Frontal cortex (tissue), 4 donors: ENCODE measurements around the gene MLLT3. TPM values are rescaled to one million over a fixed set of nuclear protein-coding genes. Genes with fewer than 3 reads are reported as not detected.

Experiments
- DNase-seq, 2 donors: peaks; one replicate each; pipeline ENCODE4 v3.0.0; 2012; ENCODE audit warnings: low spot score in 2 of 2
- FAIRE-seq: peaks from 2 replicates; lab custom pipeline; 2012; peaks lifted over from hg19 to GRCh38; lab: Jason Lieb, UNC
- total RNA-seq: library from RNA; depleted of rRNA; stranded (reverse); fragments of >200 nt; gene quantifications from one replicate; pipeline ENCODE4 v1.2.3, GENCODE V29; 2014
- donor health status: control.
- donor health status: control.
- donor health status: control.

The MLLT3 gene
- total RNA-seq, 1 donor from 2014 or later = 125 TPM

DNA sequence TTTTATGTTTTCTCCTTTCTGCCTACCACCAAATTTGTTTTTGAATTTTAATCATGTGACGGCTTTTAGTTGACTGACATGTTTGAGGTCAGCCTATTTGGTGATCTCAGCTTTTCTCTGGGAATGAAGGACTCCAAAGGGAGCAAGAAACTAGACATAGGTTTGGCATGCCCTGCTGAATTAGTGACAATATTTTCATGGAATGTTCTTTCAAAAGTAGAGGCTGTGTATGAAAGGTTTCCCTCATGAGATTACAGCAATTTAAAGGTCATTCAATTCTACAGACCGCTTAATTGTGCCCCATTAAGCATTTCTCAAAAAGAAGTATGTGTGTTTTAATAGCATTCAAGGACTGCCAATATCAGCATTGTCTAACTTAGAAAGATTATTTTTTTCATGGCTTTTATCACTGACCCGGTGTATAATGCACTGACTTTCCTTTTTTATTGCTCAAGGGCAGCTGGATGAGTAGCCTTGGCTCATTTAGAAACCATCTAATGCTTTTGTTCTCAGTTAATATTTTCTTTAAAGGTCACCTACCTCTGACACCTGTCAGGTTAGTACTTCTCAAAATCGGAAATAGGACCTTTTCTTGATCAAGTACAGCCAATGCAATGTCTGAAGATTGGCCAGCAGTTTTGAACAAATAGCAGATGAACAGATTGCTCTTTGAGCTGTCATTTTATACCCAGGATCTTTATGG is 8.1 kb upstream of the MLLT3 start:
- FAIRE-seq = no peak

DNA sequence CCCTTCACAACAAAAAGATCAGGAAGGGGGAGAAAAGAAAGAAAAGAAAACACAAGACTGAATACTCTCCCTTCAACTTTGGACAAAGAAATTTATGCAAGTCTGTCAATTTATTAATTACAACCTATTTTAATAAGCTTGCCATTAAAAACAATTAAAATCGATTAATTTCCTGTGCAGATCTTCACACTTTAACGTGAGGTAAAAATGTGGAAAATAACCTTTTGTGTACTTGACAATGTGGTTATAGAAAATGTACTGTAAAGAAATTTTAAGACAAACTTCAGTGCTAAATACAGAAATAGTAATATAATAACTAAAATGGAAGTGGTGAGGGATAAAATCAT is 2.7 kb upstream of the MLLT3 start:
- FAIRE-seq (peak; percentile 70), DNase-seq (no peak)

More for the DNA sequence above, 8.1 kb upstream of the MLLT3 start:
- no peak for DNase-seq

DNA sequence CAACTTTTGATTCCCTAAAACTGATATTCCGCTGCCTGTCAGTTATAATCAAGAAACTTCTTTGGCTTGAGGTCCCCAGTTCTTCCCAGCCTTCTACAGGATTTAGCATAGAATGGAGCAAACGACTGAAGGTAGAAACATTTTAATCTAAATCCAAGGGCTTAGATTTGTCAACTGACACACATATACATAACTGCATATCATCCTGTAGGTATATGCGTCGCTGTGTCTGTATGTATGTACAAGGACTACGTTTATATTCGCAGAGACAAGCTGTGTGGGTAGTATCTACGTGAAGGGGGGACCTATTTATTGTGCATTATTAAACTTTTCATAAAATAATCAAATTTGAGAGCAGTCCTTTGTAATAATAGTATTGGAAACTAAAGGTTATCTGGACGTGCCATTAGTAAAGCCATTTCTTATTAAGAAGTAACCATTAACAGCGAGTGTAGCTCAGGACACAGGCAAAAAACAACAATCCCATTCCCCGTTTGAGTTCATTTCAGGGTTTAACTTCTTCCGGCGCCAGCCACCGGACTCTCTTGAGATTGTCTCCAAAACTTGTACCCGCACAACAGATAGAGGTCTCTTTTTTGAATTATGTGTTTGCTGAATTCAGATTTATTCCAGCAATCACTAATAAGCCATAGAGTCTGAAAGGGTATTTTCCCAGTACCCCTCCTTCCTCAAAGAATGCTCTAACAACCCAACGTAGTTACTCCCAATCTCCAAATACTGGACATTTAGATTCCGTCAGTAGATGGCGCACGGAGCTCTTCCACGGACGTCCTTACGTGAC is 2.1 kb upstream of the MLLT3 start:
- DNase-seq (peak; percentile 48 to 52), FAIRE-seq (no peak)

DNA sequence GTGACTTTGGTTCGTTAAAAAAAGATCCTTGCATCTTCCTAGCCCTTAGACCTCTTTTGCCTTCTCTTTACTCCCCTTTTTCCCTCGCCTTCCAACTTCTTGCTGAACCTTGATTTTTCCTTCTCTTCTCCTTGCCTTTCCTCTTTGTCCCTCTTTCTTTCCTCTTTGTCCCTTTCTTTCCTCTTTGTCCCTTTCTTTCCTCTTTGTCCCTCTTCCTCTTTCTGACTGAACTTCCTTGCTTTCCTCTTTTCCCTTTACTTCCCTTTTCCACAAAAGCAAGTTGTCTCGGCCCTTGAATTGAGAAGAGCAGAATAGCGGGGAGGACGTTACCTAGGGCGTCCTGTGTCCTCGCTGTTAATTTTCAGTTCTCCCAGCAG is 1.4 kb upstream of the MLLT3 start:
- DNase-seq = no peak
- FAIRE-seq = no peak

DNA sequence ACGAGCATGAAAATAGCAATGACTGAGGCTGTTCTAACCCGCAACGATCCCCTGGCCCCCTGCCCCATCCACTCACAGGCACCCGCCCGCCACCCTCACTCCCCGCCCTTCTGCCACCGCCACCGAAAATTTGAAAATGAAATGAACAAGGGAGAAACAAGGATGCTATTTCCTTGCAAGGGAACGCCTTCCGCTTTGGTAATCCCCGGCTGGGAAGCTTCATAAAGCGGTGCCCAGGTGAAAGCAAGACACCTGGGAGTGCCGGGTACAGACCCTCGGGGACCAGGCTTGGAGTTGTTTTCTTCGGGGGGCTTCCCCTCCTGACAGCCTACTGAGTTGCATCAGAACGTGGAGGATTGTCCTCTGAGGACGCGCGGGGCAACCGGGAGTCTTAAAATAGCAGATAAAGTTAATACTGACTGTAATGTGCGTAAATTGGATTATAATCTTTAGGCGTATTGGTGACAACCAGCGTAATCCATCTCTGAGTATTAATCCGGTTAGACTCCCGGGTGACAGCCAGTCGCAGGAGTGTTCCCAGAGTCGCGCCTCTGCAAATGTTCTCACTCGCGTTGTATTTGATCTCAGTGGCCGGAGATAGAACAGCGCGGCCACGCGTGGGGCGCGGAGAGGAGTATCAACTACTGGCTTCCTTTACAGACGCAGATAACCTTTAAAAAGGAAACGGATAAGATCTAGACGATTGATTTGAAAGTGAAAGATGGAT is 885 bp upstream of the MLLT3 start:
- DNase-seq (peak in 1 of 2 donors; percentile 12), FAIRE-seq (no peak)

DNA sequence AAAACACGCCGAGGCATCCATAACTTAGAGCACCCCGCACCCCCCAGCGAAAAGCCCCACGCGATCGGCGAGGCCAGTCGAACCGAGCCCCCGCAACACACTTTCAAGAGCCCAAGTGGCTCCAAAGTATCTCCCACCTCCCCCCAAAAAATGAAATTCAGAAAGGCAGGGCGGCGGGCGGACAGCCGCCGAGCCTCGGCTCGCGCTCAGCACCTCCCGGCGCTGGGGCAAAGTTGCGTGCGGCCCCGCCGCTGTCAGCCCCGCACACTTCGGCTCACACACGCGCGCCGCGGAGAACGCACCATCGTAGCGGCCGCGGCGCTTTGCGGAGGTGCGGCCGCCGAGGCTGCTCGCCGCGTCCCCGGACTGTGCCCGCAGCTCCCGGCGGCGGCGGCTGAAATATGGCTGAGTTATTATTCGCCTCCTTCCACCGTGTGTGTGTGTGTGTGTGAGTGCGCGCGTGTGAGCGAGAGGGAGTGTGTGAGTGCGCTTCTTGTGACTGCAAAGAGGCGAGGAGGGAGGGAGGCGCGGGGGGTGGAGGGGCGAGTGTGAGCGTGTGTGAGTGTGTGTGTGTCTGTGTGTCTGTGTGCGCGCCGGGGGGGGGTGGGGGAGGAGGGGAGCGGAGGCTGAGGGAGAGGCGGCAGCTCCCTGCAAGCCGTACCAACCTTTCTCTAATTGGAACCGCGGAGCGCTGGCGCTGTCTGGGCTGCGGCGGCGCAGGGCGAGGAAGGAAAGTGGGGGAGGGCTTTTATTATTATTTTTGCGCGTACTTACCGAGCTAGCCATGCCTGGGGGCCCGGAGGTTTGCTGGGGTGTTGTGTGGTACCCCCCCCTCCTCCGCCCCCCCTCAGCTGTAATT is 599 bp downstream of the MLLT3 start:
- FAIRE-seq (no peak), DNase-seq (peak; percentile 59 to 70)

DNA sequence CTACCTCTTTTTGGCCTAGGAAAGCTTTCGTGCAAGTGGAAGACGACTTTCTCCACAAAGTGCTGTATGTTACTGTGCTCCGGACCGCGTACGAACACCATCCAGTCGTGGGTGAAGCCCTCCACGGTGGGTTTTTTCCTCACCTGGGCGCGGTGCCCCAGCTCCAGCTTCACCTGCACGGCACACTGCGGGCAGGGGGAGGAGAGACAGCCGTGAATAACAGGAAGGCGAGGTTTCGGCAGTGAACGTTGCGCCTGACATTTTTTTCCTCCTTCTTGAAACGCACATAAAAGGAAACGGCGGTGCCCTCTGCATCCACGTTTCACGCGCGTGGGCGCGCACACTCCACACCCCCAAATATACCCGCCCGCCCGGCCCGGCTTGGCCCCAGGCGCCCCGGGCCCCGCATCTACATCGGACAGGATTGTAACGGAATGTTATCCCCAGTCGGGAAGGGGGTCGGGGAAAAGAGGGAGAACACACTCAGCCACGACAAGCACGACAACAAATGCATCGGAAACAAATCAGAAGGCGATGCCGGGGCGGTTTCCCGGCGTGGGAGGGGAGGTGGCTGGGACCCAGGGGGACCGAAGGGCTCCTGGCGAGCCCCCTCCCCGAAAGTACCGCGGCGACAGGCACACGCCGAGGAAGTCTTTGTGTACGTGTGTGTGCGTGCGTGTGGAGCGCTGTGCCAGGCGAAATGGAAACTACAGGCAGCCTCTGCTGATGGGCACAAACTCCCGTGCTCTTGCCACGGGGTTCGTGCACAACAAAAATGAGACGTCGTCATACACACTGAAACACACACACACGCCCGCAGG is 1.4 kb downstream of the MLLT3 start:
- no peak for FAIRE-seq
- peak in 1 of 2 donors; percentile 52 for DNase-seq

DNA sequence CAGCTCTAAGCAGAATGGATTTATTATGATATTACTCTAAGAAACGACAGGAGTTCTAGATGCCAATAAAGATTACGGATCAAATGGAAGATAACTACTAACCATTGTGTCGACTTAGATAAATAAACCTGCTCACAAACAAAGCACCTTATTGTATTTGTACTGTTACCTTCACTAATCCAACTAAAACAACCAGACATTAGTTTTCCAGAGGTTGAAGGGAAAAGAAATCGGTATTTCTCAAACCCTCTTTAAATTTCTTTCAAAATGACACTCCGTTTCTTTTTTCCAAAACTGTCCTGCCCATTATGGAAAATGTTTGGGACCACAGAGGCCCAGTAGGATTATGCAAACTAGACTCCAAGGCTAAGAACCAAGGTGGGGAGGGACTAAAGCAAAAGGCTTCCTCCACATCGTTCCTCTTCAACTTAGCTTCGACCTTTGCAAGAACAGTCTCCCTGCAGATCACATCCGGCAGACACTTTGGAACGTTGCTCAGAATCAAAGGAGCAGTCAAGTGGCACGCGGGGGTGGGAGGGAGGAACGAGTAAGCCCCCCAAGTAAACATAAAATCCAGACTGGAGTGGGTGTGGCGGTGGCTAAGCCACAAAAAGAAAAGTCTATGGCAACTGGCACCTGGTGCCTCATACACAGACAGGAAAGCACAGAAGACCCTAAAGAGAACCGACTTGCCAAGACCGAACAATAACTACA is 2.7 kb downstream of the MLLT3 start:
- FAIRE-seq (no peak), DNase-seq (no peak)

DNA sequence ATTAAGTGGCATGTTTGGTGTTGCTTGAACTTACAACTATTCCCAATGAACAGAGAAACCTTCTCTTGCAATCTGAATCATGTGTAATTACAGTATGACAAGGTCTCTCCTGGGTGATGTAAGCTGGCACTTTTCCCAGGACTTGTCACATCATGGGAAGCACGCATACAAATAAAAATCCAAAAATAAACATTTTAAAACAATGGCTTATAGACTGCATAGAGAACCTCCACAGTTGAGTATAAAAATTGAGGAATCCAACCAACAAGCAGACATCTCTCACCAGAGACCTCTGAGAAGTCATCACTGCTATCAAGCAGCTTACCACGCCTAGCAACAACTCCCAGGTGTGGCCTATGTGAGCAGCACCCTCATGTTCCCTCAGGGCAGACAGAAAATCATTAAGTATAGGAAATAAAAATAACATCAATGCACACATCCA is 3.9 kb downstream of the MLLT3 start:
- DNase-seq (no peak), FAIRE-seq (no peak)

DNA sequence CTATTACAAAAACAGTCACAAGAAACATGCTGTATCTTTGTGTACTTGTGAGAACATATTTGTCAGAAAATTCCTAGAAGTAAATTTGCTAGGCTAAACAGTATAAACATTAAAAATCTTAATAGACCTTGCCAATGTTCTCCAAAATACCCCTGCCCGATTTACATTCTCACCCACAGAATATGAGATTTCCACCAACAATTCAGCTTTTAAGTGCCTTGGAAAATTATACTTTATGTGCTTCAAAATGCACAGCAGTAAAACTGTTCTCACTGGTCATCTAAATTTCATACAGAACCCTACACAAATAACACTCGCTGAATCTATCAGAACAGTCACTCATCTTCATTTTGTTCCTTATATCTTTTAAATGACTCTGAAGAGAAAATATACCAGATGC is 5.5 kb downstream of the MLLT3 start:
- no peak for FAIRE-seq

DNA sequence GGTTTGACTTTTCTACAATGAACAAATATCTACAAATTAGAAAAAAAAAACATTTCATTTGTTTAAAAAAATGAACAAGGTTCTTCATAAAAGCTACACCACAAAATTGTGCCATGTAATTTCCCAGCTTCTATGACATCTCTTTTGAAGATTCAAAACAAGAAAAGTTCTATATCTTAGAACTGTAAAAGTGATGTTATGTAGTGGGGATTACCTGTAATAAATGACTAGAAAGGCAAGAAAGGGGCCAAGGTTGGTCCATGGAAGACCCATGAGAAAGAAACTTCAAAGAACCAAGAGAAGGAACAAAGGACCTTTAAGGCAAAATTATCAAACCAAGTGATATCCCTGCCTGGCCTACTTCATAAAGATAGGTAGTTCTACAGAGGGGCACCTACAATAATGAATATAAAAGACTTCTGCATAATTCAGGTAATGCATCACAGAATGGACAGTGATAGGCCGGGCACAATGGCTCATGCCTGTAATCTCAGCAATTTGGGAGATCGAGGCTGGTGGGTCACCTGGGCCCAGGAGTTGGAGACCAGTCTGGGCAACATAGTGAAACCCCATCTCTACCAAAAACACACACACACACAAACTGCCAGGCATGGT is 7.6 kb downstream of the MLLT3 start:
- FAIRE-seq (peak; percentile 52), DNase-seq (no peak)

More for the DNA sequence above, 5.5 kb downstream of the MLLT3 start:
- no peak for DNase-seq

DNA sequence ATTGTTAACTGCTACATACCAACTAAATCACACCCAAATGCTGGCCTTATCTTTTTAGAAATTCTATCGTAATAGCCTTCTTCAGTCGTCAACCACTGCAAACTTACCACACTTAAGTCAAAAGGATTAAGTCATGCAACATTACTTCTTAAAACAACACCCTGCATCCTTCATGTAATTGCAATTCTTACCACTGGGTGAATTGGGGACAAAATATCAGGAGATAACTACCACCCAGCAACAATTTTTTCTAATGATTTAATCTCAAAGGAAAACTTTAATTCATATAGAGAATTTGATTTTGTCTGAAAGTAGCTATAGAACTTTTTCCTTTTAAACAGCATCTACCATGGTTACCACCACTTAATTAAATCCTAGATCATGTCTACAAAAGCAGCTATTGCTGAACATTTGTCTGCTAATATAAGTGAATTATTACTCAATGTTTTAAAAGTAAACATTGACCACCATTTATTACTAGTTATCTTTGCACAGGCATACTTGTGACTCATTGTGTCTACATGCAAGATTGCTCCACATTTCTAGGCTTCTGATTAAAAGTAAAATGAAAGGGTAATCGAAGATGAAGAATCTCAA is 10.5 kb downstream of the MLLT3 start:
- DNase-seq = no peak

DNA sequence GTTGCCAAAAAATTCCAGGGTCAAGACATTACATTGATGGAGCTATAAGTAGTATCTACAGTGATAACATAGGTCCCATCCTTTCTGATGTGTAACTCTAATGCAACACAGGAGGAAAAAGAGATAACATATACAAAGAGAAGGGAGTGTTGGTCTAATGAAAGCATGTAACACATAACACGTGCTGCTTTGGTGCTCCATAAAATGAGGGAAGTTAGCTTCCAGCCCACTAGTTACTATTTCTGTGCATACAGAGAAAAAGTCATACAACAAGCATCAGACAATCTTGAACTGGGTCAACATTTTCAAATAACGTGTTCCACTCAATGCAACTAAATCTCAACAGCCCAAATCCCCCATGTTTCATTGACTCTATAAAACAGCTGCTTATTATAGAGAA is 11.7 kb downstream of the MLLT3 start:
- DNase-seq (no peak), FAIRE-seq (no peak)

More for the DNA sequence above, 10.5 kb downstream of the MLLT3 start:
- no peak for FAIRE-seq

DNA sequence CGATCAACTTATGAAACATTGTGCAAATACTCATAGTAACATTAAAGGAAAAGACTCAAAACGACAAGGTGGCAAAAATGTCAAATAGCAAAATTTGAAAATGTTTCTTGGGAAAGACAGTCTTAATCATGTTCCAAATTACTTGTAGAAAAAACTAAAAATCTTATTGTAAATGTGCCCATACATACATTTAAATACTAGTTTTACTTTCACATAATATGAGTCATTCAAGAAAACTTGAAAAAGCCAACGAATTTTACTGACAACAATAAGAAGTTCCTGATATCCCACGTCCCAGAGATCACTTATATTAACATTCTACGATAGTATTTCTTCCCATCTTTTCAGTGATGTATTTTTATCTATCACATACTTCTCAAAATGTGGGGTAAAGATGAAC is 13.7 kb downstream of the MLLT3 start:
- no peak for DNase-seq
- FAIRE-seq = no peak

DNA sequence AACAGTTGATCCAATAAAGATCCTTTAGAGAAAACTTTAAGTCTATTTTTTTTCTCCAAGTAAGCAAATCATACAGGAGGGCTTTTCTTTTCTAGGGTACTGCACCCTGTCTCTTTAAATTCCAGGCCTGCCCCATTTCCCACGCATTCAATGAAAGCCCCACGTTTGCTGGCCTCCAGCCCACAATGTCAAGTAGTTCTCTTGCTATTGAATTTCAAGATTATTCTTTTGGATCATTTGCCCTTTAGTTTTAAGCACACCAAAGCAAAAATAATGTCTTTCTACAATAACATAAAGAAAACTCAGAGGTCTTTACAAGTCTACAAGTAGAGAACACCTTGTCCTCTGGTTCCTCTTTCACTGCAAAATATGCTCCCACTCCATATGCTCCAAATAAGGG is 15.6 kb downstream of the MLLT3 start:
- no peak for FAIRE-seq
- DNase-seq = no peak

DNA sequence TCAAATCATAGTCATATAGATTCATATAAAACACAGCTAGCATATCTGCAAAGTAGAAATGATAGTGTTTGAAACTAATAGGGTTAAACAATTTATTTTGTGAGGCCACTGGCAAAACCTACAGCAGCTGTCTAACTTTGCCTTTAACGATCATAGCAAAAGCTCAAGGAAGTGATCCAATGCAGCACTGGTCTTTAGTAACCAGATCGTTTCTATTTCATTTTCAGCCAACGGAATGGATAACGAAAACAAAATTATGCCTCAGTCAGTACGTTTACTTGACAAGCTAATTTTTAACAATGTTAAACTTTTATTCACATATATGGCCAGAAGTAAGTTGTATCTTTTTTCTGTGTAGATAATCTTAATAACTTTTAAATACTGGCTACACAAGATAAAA is 17.7 kb downstream of the MLLT3 start:
- FAIRE-seq (no peak), DNase-seq (no peak)

DNA sequence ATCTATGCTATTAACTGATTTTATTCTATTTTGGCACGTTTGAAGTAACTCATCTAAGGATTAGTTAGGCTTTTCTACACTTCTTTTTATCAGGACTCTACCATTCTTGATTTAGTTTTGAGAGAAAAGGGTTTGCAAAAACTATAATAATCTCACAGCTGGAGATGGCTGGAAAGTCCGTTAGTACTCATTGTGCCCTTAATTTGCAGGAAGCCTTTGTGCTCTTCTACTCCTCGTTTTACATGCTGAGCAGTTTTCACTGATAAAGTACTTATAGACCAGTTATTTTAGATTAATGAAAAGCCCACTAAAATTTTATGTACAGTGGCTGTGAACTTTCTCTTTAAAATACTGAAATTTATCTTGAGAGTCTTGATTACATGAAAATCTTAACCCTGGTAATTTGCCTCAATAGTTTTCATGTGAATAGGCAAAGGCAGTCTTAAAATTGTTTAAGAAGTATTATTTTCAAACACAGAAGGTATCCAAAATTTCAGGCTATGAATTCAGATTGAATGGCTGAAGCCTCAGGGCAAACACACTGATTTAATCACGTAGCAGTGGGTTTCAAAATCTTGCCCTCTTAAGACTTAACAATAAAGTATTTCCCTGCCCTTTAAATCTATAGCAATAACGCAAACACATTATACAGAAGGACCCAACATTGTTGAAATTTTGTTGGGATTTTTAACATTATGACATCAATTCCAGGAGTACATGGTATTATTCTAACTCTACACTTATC is 18.6 kb downstream of the MLLT3 start:
- FAIRE-seq (no peak), DNase-seq (no peak)
